ENCODE results near the gene TNNT3.

- TF ChIP-seq POLR2A (IDR thresholded peaks at IDR 0.05) (no peak), CTCF (IDR thresholded peaks at IDR 0.05) (no peak)
Measured at GRCh38 chr11:1920909-1921573, 1.5 kb downstream of the TNNT3 start.

Data from heart left ventricle (tissue), 13 donors.